Activated CD8-positive, alpha-beta memory T cell treated with anti-CD3 and anti-CD28 coated beads for 4 hours (primary cell): ENCODE measurements around the gene UNC119.

ENCODE experiments used
- DNase-seq, 2 donors: peaks; one replicate each; pipeline ENCODE4 v3.0.0-alpha.2; 2020; ENCODE audit warnings: low read depth in 2 of 2

UNC119 gene

DNA sequence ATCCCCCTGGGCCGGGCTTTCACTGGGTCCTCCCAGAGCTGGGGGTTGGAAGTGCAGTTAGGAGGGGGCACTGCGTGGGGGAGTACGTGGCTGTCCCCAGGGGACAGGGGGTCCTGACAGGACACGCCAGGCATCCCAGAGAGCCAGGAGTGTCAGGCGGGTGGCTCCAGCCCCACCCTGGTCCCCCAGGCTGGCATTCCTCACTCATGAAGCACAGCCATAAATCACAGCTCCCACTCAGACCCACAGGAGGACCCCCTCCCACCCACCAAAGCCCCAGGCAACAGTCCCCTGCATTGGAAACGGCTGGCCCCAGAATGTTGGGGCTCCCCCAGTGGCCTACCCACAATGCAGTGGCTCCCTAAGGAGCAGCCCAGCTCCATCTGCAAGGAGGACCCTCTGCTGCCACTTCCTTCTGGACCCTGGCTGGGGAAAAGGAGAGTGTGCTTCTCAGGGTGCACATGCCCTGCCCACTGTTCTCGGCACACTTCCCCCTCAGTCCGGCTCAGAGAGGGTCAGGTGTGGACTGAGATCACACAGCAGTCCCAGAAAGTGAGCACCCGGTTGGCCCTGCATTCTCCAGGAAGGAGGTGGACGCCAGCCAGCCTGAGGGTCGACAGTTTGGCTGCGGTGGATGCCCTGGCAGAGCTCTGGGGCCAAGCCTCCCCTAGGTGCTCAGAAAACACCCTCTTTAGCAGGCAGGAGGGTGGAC is 53.6 kb downstream of the UNC119 start:
- DNase-seq = no peak

DNA sequence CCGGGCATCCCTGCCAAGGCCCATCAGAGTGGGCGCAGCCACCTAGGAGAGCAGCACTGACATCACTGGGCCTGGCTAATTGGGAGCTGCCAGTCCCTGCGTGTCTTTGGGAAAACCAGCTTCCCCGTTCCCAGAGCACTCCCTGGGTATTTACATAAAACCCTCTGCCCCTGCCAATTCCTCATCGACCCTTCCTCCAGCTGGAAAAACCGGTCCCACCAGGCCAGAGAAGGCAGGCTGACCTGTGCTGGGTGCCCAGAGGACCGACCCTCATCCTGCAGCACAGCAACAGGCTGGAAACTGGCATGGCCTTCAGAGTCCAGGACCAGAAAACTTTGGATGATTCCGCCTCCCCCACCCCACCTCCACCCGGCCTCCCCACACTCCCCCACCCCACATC is 54.5 kb downstream of the UNC119 start:
- DNase-seq = no peak
